Sciatic nerve (tissue), 2 donors: Measurements from ENCODE around the gene NDOR1. TPM values are rescaled to one million over a fixed set of nuclear protein-coding genes. Genes with fewer than 3 reads are reported as not detected.

Experiments
- ATAC-seq: fragments of 200-7000 bp; cut with Tn5 transposase; one replicate; pipeline ENCODE4 v1.9.1; 2020; ENCODE audit warnings: mild to moderate bottlenecking, moderate library complexity
- DNase-seq: peaks from one replicate; pipeline ENCODE4 v3.0.0-alpha.2; 2020; ENCODE audit warnings: low spot score
- intact Hi-C: fragments of 100-400 bp; cut with DNase I; formaldehyde crosslinking; loops from one replicate; pipeline ENCODE4 v1.14.2; 2022
- total RNA-seq: library from RNA; stranded (reverse); fragmentation: NEBNext Ultra II Directional; extraction: Animal tissue kit (Norgen Biotek cat#: 25700); gene quantifications from one replicate; pipeline ENCODE4 v1.2.1, GENCODE V29; 2021
- donor health status: DM: no; HTN: no; CAD: no.
- donor health status: DM: no; HTN: no; CAD: no.

Gene NDOR1
- total RNA-seq, 1 donor from 2014 or later, result 16.5 TPM

- DNase-seq, result no peak
- intact Hi-C loops, result no loop called here
- no peak for ATAC-seq
Observed at GRCh38 chr9:137214620-137215019, 9.1 kb downstream of the NDOR1 start.

GRCh38 chr9:137215196-137215986 lies 9.9 kb downstream of the NDOR1 start:
- no peak for ATAC-seq
- no peak for DNase-seq
- intact Hi-C loops, result no loop called here

GRCh38 chr9:137216188-137216965 lies 10.9 kb downstream of the NDOR1 start:
- ATAC-seq, result peak; percentile 4
- intact Hi-C loops, result no loop called here
- no peak for DNase-seq

- ATAC-seq, result peak; percentile 79
- peak; percentile 85 for DNase-seq
- intact Hi-C loops, result no loop called here
Observed at GRCh38 chr9:137217276-137218211, 12.0 kb downstream of the NDOR1 start.

- intact Hi-C loops, result no loop called here
- no peak for DNase-seq
- ATAC-seq, result no peak
Observed at GRCh38 chr9:137218212-137218753, 12.8 kb downstream of the NDOR1 start.

- DNase-seq, result no peak
- ATAC-seq, result no peak
- intact Hi-C loops, result no loop called here
Observed at GRCh38 chr9:137218754-137219271, 13.3 kb downstream of the NDOR1 start.

- intact Hi-C loops, result no loop called here
- no peak for ATAC-seq
- DNase-seq, result no peak
Observed at GRCh38 chr9:137219757-137220316, 14.3 kb downstream of the NDOR1 start.

- no peak for DNase-seq
- no peak for ATAC-seq
- intact Hi-C loops, result no loop called here
Observed at GRCh38 chr9:137220317-137221094, 15.0 kb downstream of the NDOR1 start.

GRCh38 chr9:137221095-137221505 lies 15.6 kb downstream of the NDOR1 start:
- ATAC-seq, result no peak
- no peak for DNase-seq
- intact Hi-C loops, result no loop called here

- ATAC-seq (no peak), DNase-seq (no peak)
- intact Hi-C loops, result no loop called here
Observed at GRCh38 chr9:137221506-137222111, 16.1 kb downstream of the NDOR1 start.

GRCh38 chr9:137222190-137223077 lies 16.9 kb downstream of the NDOR1 start, which contains the start of gene RNF208:
Gene RNF208, minus strand, starts transcription at chr9:137222240. Its CDS starts 1,028 bp downstream, at chr9:137221212.
- ATAC-seq, result peak; percentile 4
- DNase-seq, result no peak
- intact Hi-C loops, result no loop called here

- ATAC-seq (peak; percentile 97), DNase-seq (peak; percentile 98)
- intact Hi-C loops, result no loop called here
Observed at GRCh38 chr9:137223078-137223970, 17.8 kb downstream of the NDOR1 start.

- intact Hi-C loops, result no loop called here
- ATAC-seq (no peak), DNase-seq (no peak)
Observed at GRCh38 chr9:137224830-137225694, 19.6 kb downstream of the NDOR1 start, which contains the start of gene CYSRT1. Gene CYSRT1, plus strand, starts transcription at chr9:137225174. Its CDS starts 448 bp downstream, at chr9:137225622.

- intact Hi-C loops, result no loop called here
- no peak for ATAC-seq
- DNase-seq, result no peak
Observed at GRCh38 chr9:137225699-137226331, 20.3 kb downstream of the NDOR1 start.
